NCI-H1436 (cell line): ENCODE measurements around the gene RAD23B.
"Not testable (repeated sequence)": the region's sequence is repeated elsewhere in the genome, so short reads cannot be mapped to it uniquely, and the experiment has no call there.

Experiments used
- DNase-seq: peaks from one replicate; lab custom pipeline; 2025; lab: John Stamatoyannopoulos, UW

RAD23B gene

GRCh38 chr9:107294756-107295155, 11.7 kb downstream of the RAD23B start:
- no peak for DNase-seq

DNA sequence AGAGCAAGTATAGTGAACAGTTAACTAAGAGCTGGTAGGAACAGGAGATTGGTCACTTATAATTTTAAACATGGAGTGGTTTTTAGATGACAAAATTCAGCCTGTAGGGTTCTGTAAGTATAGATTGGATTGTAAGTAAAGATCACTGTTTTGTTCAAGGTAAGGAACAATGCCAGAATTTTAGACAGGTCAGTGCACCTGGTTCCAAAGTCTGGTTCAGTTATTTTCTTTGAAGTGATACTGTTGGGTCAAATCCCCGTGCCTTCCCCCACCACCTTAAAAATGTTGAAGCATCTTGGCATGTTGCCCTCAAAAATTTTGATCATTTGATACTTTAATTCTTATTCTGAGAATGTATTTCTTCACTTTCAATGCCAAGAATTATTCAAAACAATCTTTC, 12.9 kb downstream of the RAD23B start:
- DNase-seq = no peak

- not testable (repeated sequence) for DNase-seq
These were observed 13.5 kb downstream of the RAD23B start for GRCh38 chr9:107296592-107296991.

GRCh38 chr9:107299437-107299836, 16.4 kb downstream of the RAD23B start:
- no peak for DNase-seq

DNA sequence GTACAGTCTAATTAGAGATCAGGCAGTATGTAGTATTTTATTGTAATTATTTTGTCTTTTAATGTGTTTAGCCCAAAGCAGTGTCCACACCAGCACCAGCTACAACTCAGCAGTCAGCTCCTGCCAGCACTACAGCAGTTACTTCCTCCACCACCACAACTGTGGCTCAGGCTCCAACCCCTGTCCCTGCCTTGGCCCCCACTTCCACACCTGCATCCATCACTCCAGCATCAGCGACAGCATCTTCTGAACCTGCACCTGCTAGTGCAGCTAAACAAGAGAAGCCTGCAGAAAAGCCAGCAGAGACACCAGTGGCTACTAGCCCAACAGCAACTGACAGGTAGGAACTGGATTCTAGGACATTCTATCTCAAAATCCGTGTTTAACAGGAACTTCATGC, 23.2 kb downstream of the RAD23B start:
- no peak for DNase-seq

DNA sequence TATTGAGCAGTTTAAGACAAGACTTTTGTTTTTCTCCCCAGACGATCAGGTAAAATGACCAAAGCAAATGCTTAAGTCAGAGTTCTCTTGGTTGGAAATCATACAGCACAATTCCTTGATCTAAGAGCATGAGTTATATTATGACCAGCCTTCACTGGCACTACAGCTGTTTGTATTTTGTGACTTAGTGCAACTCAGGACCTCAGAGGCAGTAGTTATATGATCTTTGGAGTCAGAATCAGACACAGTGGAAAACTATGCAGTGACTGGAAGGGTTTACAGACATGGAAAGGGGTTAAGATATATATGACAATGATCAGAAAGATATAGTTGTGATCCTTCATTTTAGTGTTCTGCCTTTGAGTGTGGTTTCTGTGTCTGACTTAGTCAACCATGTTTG, 24.3 kb downstream of the RAD23B start:
- no peak for DNase-seq

DNA sequence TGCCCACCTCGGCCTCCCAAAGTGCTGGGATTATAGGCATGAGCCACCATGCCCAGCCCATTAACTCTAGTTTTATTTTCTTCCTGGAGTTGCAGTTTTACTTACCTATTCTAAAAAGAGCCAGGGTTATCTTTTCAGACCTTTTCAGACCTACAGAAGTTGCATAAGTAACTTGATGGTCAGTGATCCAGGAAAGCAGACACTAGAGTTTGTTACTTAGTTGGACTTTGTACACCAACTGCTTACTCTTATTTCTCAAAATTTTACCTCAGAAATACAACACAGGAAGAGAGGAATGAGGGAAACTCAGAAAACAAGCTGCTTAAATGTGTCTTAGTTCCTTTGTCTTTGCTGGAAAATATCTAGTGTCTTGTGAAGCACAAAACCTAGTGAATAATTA, 25.4 kb downstream of the RAD23B start:
- DNase-seq = no peak

- no peak for DNase-seq
These were observed 26.2 kb downstream of the RAD23B start for GRCh38 chr9:107309271-107309670.

DNA sequence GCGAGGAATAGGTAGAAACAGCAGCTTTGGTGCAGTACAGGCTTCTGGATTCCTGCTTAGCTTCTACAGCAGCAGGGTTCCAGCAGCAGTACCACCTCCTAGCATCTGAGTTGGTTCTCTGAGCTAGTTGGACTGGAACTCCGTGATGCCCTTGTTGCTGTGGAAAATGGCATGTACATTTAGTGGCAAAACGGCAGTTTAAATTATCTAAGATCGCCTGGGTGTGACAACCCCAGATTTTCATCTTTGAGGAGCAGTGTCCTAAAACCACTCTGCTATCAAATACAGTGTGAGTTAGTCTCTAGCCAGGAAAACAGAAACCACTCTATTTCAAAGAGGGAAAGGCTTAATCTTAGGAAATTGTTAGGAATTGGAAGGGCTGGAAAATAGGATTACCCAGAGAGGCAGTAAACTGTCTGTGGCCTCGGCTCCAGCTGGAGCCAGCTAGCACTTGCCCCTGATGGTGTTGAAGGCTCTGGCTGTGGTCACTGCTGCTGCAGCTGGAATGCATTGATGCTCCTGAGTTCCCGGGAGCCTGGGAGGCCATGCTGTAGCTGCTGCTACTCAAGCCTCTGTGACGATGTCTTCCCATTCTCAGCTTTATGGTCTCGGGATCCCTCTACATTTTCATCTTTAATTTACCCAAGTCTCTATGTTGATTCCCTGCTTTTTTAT, 29.4 kb downstream of the RAD23B start:
- DNase-seq = no peak

DNA sequence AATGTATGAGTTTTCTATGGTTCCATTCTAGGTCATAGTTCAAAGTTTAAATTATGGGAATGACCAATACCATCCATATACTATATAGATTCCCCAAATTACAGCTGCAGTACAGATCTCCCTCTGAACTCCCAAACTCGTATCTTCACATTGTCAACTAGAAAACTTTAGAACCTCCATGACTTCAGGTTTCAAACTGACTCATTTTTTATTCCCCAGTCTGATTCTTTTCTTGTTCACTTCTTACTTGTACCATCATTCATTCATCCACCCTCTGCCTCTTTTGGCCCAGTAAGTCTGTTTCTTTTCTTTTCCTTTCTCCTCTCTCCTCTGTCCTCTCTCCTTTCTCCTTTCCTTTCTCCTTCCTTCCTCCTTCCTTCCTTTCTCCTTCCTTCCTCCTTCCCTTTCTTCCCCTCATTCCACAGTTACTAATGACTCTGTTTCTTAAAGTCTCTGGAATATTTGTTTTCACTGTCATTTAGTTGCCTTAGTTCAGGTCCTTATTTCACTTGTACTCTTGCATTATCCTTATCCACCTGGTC, 30.5 kb downstream of the RAD23B start:
- no peak for DNase-seq

DNA sequence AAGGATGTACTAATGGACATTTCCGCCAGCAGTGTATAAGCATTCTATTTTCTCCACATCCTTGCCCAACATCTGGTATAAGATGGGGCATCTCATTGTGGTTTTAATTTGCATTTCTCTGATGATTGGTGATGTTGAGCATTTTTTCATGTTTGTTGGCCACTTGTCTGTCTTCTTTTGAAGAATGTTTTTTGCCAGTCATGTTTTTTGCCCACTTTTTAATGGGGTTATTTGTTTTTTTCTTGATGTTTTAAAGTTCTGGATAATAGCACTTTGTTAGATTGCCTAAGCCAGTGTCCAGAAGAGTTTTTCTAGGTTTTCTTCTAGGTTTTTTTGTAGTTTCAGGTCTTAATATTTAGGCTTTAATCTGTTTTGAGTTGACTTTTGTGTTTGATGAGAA, 31.7 kb downstream of the RAD23B start:
- no peak for DNase-seq

DNA sequence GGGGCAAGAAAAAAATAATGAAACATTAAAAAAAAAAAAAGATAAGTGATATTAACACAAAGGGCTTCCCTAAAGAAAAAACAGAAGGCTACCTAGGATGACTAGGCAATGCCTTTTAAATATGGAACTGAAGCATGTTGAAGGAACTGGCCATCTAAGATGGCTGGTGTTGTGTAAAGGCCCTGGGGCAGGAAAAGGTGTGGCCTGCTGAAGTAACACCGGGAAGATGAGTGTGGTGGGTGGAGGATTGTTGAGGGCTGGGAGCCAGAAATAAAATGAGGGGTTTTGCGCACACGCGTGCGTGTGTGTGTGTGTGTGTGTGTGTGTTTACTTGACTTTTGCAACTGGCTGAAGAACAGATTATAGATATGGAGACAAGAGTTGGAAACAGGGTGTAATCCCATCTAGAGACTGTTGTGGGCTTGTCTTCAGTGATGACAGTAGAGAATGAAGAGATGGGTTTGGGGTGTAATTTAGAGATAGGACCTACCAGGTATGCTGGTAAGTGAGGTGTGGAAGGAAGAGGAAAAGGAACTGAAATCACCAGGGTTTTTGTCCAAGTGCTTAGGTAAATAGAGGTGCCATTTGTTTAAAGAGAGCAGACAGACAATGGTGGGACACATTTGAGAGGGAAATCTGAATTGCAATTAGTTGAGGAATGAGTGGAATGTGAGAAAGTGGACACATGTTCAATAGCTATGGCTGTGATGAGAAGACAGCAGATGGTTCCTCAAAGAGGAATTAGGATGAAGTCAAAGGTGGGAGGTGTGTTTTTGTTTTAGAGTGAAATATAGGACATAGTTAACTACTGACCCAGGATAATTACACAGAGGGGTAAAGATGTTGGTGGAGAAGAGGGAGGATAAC, 33.9 kb downstream of the RAD23B start:
- no peak for DNase-seq

DNA sequence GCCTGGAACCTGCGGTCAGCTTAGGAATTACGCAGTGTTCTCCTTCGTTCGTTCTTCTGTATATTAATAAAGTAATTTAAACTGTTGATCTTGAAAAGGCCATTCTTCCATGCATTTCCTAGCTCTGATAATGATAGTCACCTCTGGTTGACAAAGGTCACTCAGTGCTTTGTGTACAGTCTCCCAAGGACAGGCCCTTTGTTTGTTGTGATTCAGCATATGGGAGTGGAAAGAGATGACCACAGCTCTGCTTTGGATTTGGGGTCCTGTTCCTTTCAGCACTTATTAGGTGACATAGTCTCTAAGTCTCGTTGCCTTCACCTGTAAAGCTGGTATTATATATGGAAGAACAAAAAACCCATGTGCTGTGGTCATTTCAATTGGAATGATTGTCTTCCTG, 39.6 kb downstream of the RAD23B start:
- no peak for DNase-seq

DNA sequence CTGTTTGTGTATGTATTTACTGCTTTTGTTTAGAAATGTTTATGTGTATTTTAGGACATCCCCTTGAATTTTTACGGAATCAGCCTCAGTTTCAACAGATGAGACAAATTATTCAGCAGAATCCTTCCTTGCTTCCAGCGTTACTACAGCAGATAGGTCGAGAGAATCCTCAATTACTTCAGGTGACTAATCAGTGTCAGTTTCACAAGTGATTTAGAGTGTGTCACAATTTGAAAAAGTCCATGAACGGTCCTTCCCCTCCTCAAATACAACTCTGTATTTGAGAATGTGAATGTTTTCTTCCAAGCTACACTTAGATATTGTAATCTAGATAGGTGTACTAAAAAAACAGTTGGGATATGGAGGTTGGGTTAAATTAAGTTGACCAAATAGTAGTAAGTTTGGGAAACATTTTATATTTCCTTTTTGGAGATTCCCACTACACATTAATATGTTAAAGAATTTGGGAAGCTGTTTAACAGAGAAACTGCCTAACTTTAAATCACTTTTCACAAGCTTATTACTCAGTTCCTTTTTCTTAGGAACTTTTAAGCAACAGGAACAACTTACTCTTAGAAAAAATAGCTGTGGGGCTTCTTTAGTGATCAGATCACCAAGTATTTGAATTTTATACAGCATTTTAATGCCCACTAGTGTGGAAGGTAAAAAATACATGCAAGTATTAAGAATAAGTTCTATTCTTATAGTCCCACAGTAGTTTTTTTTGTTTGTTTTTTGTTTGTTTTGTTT, 40.9 kb downstream of the RAD23B start:
- DNase-seq = no peak

DNA sequence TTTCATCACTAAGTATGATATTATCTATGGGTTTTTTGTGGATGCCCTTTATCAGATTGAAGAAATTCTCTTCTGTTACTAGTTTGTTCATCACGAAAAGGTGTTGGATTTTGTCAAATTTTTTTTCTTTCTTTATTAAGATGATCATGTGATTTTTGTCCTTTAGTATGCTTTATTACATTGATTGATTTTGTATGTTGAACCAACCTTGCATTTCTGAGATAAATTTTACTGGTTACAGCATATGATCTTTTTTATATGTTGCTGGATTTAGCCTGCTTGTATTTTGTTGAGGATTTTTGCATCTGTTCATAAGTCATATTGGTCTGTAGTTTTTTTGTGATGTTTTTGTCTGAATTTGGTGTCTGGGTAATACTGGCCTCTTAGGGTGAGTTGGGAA, 42.8 kb downstream of the RAD23B start:
- no peak for DNase-seq

DNA sequence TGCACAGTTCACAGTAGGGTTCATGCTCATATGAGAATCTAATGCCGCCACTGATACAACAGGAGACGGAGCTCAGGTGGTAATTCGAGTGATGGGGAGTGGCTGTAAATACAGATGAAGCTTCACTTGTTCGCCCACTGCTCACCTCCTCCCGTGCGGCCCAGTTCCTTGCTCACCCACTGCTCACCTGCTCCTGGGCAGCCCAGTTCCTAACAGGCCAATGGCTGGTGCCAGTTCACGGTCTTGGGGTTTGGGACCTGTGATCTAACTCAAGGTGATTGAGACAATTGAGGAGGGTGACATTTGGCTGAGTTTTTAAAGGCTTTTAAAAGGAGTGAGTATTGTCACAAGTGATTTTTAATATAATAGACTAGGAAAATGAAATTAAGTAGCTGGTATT, 45.4 kb downstream of the RAD23B start:
- DNase-seq = no peak

- no peak for DNase-seq
These were observed 47.3 kb downstream of the RAD23B start for GRCh38 chr9:107330420-107330819.

DNA sequence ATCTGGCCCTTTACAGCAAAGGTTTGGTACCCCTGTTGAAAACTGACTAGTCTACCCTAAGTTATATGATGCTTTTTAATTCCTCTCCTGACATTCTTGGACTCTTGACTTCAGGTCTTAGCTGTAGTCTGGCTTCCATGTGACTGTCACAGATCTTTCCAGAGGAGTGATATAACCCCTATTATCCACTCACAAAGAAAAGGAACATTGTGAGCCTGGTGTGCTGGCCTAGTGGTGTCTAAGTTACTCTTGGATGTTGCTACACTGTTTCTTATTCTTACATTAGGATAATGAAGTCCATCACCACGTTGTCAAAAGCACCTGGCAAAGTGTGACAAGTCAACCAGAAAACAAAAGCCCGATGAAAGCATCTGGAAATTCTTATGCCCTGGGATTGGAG, 49.8 kb downstream of the RAD23B start:
- DNase-seq = no peak

- no peak for DNase-seq
These were observed 50.3 kb downstream of the RAD23B start for GRCh38 chr9:107333363-107333762.

GRCh38 chr9:107334103-107334776, 51.2 kb downstream of the RAD23B start:
- no peak for DNase-seq

DNA sequence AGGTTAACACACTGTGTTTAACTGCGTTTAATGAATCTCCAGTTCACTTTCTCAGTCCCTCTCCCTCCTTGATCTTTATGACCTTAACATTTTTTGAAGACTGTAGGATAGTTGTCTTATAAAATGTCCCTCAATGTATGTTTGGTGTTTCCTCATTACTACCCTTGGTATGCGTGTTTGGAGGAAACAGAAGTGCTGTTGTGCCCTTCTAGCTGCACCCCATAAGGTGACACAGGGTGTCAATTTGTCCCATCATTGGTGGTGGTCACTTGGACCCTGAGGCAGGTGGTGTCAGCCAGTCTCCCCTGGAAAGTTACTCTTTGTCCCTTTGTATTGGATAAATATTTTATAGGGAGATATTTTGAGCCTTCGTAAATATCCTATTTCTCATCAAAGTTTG, 52.3 kb downstream of the RAD23B start:
- no peak for DNase-seq
